Measurements from ENCODE around the gene BTK.
A peak's percentile ranks its signal among the peaks of the same experiment; 100 is the strongest.

BTK gene

GRCh38 chrX:101393530-101394305, 7.7 kb upstream of the BTK start:
- DNase-seq = no peak

- DNase-seq = no peak
Measured at GRCh38 chrX:101391831-101392230, 5.8 kb upstream of the BTK start.

DNA sequence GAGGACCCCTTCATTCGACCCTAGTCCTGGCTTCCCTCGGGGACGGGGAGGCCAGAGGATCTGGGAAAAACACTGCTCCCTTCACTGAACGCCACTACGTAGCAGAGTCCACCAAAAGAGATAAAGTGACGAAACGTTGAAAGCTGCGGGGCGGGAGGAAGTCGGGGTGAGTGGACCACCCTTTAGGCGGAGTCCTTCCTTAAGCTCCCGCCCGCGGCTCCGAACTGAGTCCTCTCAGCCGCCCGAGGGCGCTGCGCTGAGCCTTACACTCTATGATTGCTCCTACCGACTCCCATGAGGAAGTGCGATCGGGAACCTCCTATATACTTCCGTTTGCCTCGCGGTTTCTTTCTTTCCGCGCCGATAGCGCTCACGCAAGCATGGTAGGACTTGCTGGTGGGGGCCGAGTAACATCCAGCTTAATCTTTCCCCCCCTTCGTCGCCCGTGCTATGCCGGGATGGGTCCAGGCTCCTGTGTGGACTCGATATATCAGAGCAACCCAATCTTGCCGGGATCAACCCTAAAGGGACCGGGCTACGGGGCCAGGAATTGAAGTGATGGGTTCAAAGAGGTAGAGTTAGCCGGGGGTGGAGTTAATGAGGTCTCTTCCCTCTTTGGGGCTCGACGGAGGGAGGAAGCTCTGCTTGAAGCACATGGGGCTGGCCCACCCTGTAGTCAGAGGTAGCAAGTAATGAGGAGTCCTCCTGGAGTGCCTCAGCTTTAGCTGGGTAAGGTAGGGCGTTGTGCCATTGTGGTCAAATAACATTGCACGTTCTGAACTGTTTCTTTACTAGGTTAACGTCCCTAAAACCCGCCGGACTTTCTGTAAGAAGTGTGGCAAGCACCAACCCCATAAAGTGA, 4.9 kb upstream of the BTK start, which contains the start of gene RPL36A:
Gene RPL36A (plus strand): TSS at position 348 of the 862 bp plus-strand sequence. CDS start 33 bp downstream, at position 381.
- DNase-seq = peak; percentile 92

- no peak for DNase-seq
Measured at GRCh38 chrX:101388604-101389003, 2.6 kb upstream of the BTK start.

- no peak for DNase-seq
Measured at GRCh38 chrX:101386542-101386885, 523 bp upstream of the BTK start.

GRCh38 chrX:101385026-101385684, 836 bp downstream of the BTK start:
- no peak for DNase-seq

GRCh38 chrX:101383679-101384205, 2.2 kb downstream of the BTK start:
- no peak for DNase-seq

DNA sequence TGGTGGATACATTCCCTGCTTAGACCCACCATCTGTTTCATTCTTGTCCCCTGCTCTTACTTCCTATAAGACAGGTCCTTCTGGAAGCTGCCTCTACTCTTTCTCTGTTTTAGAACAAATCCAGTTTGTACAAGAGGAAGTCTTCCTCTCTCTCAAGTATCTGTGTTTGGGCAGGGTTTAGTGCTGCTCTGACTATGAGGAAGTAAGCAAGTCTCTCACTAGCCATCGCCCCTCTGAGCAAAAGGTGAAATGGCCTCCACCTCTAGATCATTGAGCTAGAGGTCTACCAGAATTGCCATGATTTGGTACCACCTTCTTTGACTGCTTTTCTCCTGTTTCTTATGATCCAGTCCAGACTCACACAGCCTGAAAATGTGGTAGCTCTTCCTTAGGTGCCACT, 8.4 kb downstream of the BTK start:
- DNase-seq = no peak

GRCh38 chrX:101370888-101371504, 15.0 kb downstream of the BTK start:
- DNase-seq = no peak

DNA sequence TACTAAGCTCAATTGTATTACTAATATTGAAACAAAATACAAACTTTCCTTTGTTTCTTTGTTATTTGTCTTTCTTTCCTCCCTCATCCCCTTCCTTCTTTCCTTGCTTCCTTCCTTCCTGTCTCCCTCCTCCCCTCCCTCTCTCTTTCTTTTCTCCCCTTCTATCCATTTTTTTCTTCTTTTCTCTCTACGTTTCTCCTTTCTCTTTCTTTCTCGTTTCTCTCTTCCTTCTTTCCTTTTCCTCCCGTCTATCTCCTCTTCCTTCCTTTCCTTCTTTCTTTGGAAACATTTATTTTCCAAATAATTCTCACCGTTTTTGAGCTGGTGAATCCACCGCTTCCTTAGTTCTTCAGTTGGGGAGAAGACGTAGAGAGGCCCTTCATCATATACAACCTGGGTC, 16.3 kb downstream of the BTK start:
- DNase-seq = no peak

DNA sequence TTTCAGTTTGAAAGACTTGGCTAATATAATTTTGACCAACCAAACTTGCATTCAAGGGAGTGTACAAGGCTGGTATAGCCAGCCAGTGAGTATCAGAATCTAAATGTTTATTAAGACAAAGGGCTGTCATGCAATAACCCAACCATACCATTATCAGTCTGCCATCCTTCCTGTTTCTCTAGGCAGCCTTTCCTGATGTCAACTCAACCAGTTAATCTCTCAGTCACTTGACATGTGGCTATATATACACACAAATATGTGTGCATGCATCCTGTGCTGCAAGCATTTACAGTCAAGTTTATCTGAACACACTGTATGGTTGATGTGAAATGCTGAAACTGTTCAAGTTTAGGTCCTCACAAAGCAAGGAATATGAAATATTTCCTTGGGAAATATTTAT, 17.2 kb downstream of the BTK start:
- DNase-seq = no peak

- no peak for DNase-seq
Measured at GRCh38 chrX:101365301-101365795, 20.6 kb downstream of the BTK start.

DNA sequence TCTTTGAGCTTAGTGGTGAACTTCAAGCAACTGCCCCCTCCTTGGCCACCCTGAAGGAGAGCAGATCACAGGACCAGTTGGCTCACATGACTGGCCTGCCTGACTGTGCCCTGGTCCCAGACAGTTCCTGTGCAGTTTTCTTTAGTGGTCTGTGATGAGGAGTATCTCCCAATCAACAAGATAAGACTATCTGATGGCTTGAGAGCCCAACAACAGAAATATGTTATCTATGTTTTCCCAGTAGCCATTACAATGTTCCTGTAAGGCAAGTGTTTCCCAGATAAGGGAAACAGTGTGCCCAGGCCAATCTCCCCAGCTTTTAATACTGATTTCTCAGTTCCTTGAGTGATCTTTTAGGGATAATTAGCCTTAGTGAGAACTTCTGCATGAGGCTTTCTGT, 23.2 kb downstream of the BTK start:
- no peak for DNase-seq

GRCh38 chrX:101362116-101362515, 23.9 kb downstream of the BTK start:
- no peak for DNase-seq

DNA sequence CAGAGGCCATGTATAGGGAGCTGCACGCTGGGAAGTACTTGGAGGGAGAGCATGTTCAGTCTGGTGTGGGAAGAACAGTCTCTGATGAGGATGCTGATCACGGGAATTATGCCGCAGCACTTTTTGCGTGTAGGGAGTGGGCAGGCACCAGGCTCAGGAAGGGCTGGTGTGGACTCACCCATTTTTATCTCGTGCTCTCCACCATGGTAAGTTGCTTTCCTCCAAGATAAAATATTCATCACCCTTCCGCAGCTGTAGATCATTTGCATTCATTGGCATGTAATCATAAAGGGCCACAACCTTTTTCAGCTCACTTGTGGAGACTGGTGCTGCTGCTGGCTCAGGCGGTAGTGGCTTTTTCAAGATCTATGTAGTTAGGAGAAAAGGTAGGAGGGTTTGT, 25.6 kb downstream of the BTK start:
- no peak for DNase-seq

- no peak for DNase-seq
Measured at GRCh38 chrX:101359966-101360365, 26.0 kb downstream of the BTK start.

DNA sequence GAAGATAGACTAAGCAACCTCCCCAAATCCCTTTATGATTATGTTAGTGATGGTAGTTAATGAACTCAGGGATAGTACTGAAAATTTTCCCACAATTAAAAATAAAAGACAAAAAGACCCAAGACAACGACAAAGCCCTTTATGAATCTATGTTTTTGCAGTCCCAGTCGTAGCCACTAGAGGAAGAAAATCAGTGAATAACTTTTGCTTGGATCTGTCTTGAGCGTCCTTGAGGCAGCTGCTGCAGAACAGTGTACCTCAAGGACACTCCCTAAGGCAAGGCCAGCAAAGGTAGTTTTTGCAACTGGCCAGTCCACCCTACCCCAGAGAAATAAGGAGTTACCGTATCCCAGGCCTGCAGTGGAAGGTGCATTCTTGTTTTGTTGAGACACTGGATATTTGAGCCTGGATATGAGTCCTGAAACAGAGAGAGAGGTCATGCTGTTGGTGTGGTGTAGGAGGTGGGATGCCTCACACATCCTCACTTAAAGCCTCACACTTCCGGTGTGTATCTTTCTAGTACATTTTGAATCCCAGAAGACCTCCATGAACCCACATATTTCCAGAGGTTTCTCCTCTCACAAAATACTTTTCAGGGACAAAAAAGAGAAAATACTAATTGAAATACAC, 28.7 kb downstream of the BTK start:
- DNase-seq = no peak

DNA sequence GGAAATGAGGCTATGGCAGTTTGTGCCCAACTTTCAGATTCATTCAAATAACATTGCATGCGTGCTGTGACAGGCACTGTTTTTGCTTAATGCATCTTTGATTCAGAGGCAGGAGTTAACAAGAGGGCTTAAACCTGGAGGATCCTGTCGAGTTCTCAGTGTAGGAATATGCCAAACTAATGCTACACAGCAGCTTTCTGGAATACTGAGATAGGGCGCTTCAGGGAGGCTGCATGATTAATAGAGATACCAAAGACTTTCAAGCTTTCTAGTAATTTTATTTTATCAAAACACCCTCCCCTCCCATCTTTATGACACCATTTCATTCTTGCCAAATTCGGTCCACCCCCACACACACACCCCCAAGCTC, 36.8 kb downstream of the BTK start:
- DNase-seq = no peak

DNA sequence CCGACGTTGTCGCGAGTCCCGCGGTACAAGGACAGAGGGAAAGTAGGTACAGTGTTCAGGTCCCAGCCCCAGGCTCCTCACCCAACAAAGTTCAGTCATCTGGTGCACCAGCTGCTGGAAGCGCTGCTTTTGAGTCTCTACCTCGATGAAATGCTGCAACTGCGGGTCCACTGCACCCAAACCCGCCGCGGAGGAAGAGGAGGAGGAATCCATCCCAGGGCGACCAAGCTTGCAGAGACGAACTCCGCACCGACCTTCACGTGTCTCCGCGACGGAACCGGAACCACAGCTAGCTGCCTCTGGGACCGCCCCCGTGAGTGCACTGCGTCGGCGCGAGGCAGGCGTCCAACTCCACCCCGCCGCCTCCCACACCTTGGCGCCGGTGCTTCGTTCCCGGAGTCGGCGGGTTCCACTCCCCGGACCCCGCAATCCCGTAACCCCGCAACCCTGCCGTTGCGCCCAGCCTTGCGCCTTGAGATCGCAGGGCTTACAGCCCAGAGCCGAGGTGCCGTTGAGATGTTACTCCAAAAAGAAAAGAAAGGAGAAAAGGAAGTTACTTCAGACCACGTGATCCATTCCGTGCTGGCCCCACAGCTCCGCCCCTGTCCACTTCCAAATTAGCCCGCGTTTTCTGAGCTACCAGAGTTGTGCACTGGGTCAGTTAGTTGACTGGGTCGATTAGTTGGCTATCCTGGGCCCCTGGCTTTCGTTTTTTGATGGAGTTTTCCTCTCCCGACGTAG, 37.4 kb downstream of the BTK start, which contains the start of gene TIMM8A:
Gene TIMM8A (minus strand): TSS at position 291 of the 741 bp plus-strand sequence. CDS start 78 bp downstream, at position 213.
- DNase-seq = peak; percentile 77

GRCh38 chrX:101347859-101348451, 38.0 kb downstream of the BTK start:
- no peak for DNase-seq

DNA sequence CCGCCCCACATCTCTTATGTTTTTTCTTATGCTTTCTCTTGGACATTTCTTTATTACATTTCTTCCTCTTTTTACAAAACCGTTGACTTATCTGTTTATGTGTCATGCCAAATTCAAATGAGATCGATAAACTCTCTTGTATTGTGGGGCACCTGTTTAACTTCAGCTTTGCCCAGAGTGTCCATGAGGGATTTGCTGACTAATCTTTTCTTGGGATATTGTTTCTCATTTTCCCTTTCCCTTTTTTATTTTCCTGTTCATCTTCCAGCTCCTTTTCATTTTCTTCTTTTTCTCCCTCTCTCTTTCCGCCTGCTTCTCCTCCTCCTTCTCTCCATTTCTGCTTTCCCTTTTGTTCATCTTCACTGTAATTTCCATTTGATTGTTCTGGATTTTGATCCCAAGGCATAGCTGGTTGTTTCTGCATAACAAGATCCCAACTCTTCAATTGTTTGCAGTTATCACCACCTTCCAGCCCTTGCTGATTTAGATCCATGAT, 48.2 kb downstream of the BTK start:
- DNase-seq = no peak

All from NCI-H345 (cell line).